HepG2 (cell line): ENCODE results near the gene FABP1. TPM values are rescaled to one million over a fixed set of nuclear protein-coding genes. Genes with fewer than 3 reads are reported as not detected.
A peak's percentile ranks its signal among the peaks of the same experiment; 100 is the strongest.

Experiments
- ATAC-seq: fragments of 200-7000 bp; cut with Tn5 transposase; 3 replicates; pipeline ENCODE4 v1.9.1; 2020; ENCODE audit warnings: mild to moderate bottlenecking, moderate library complexity
- BruUV-seq: library from RNA; stranded (reverse); fragments of 400-500 nt; replicated peaks from 2 replicates; lab custom pipeline; 2021; lab: Mats Ljungman, UMichigan
- CTCF ChIA-PET: fragments of 300-600 bp; formaldehyde crosslinking; extraction: SDS; loops from one replicate; lab custom pipeline; 2021; ENCODE audit warnings: low total read pairs, inconsistent platforms, low intra/inter-chr PET ratio; lab: Yijun Ruan, JAX
- POLR2A ChIA-PET: fragments of 350-600 bp; sonication (Branson Sonifier 250); formaldehyde crosslinking; loops from one replicate; lab custom pipeline; 2020; ENCODE audit warnings: antibody characterized with exemption, inconsistent platforms; lab: Yijun Ruan, JAX
- DNase-seq: peaks from one replicate; pipeline ENCODE4 v3.0.0-alpha.2; 2015; ENCODE audit warnings: low spot score
- FAIRE-seq: peaks from 3 replicates; lab custom pipeline; 2011; peaks lifted over from hg19 to GRCh38; lab: Jason Lieb, UNC
- H2AFZ ChIP-seq: one replicate; pipeline ENCODE4 v1.6.1; 2011; ENCODE audit warnings: low read length, inconsistent platforms
- H3K27ac ChIP-seq: fragments of 300-600 bp; 3 replicates; pipeline ENCODE4 v1.8.0; 2011; ENCODE audit warnings: mixed run types, mild to moderate bottlenecking, mixed read lengths, low read length, inconsistent platforms; ENCODE audit not compliant: insufficient read depth; ENCODE audit errors: extremely low read length
- H3K27me3 ChIP-seq, 2 experiments: fragments of 200-600 bp in 1 of 2; 2 replicates in 1 of 2; 3 replicates in 1 of 2; pipeline versions ENCODE4 v1.6.0 to v1.8.0; 2011; ENCODE audit warnings: low read length in 2 of 2, mild to moderate bottlenecking in 2 of 2, moderate library complexity in 2 of 2, inconsistent platforms in 1 of 2; ENCODE audit not compliant: insufficient read depth in 2 of 2, control insufficient read depth in 1 of 2
- H3K36me3 ChIP-seq, 2 experiments: fragments of 200-600 bp in 1 of 2; replicated peaks in 1 of 2; 2 replicates in 1 of 2; 3 replicates in 1 of 2; pipeline versions ENCODE4 v1.5.1 to v1.8.0; 2011; ENCODE audit warnings: low read length in 2 of 2, inconsistent platforms in 1 of 2; ENCODE audit not compliant: insufficient read depth in 2 of 2, control insufficient read depth in 1 of 2
- H3K4me1 ChIP-seq: 2 replicates; pipeline ENCODE4 v1.5.1; 2012; ENCODE audit warnings: low read length, inconsistent platforms; ENCODE audit not compliant: insufficient read depth
- H3K4me2 ChIP-seq: 2 replicates; pipeline ENCODE4 v1.6.0; 2011; ENCODE audit warnings: low read depth, low read length, inconsistent platforms
- H3K4me3 ChIP-seq, 3 experiments: fragments of 200-600 bp in 1 of 3; sonication (generic), shearing (Covaris generic) in 1 of 3; replicated peaks in 1 of 3; 2 replicates each; pipeline ENCODE4 v1.5.1; 2011 to 2016; ENCODE audit warnings: low read length in 3 of 3, inconsistent platforms in 2 of 3, low read depth in 2 of 3, mild to moderate bottlenecking in 2 of 3, control low read depth in 1 of 3, mixed read lengths in 1 of 3; ENCODE audit not compliant: insufficient read depth in 1 of 3
- H3K79me2 ChIP-seq: one replicate; pipeline ENCODE4 v1.6.1; 2011; ENCODE audit warnings: low read length, inconsistent platforms; ENCODE audit not compliant: insufficient read depth
- H3K9ac ChIP-seq: 2 replicates; pipeline ENCODE4 v1.6.0; 2011; ENCODE audit warnings: mild to moderate bottlenecking, low read depth, low read length, inconsistent platforms; ENCODE audit not compliant: insufficient read depth
- H3K9me3 ChIP-seq: 2 replicates; pipeline ENCODE4 v1.5.1; 2012; ENCODE audit warnings: mild to moderate bottlenecking, low read length
- H4K20me1 ChIP-seq: 2 replicates; pipeline ENCODE4 v1.6.0; 2011; ENCODE audit warnings: inconsistent platforms, mild to moderate bottlenecking, low read length, moderate library complexity; ENCODE audit not compliant: insufficient read depth
- ATAD3A ChIP-seq: sonication (generic); formaldehyde crosslinking; IDR thresholded peaks from 2 replicates; pipeline ENCODE4 v1.4.0; 2020; ENCODE audit warnings: missing genetic modification reagents
- DNMT3B ChIP-seq: conservative IDR thresholded peaks from 2 replicates; pipeline ENCODE4 v1.6.1; 2016; ENCODE audit warnings: missing biosample characterization, control low read depth
- HIVEP1 ChIP-seq: sonication (generic); formaldehyde crosslinking; IDR thresholded peaks from 2 replicates; pipeline ENCODE4 v1.4.0; 2020; ENCODE audit warnings: mild to moderate bottlenecking, missing genetic modification reagents
- POGZ ChIP-seq: sonication (generic); formaldehyde crosslinking; IDR thresholded peaks from 2 replicates; pipeline ENCODE4 v1.4.0; 2020; ENCODE audit warnings: mild to moderate bottlenecking, missing genetic modification reagents
- ZMYM3 ChIP-seq: sonication (generic); formaldehyde crosslinking; IDR thresholded peaks from 2 replicates; pipeline ENCODE4 v1.5.1; 2020; ENCODE audit warnings: mild to moderate bottlenecking, missing genetic modification reagents
- ZNF121 ChIP-seq: sonication (generic); formaldehyde crosslinking; IDR thresholded peaks from 2 replicates; pipeline ENCODE4 v1.5.0; 2020; ENCODE audit warnings: mild to moderate bottlenecking, missing genetic modification reagents
- ZNF317 ChIP-seq: sonication (generic); formaldehyde crosslinking; IDR thresholded peaks from 2 replicates; pipeline ENCODE4 v1.5.0; 2020; ENCODE audit warnings: mild to moderate bottlenecking, missing genetic modification reagents
- ZNF496 ChIP-seq: sonication (generic); formaldehyde crosslinking; IDR thresholded peaks from 2 replicates; pipeline ENCODE4 v1.8.1; 2023; ENCODE audit warnings: mild to moderate bottlenecking, moderate library complexity, missing genetic modification reagents; ENCODE audit not compliant: insufficient replicate concordance
- ZNF501 ChIP-seq: sonication (generic); formaldehyde crosslinking; IDR thresholded peaks from 2 replicates; pipeline ENCODE4 v1.5.1; 2020; ENCODE audit warnings: mild to moderate bottlenecking, moderate library complexity, missing genetic modification reagents
- ZNF772 ChIP-seq: sonication (generic); formaldehyde crosslinking; IDR thresholded peaks from 2 replicates; pipeline ENCODE4 v1.5.0; 2020; ENCODE audit warnings: mild to moderate bottlenecking, missing genetic modification reagents
- ZSCAN30 ChIP-seq: sonication (generic); formaldehyde crosslinking; IDR thresholded peaks from 2 replicates; pipeline ENCODE4 v1.5.0; 2020; ENCODE audit warnings: mild to moderate bottlenecking, missing genetic modification reagents
- WGBS: methylation state at CpG from one replicate; pipeline ENCODE4 v1.1.6; 2017; ENCODE audit warnings: low lambda C conversion rate; 5-methylcytosine and 5-hydroxymethylcytosine counted together
- in situ Hi-C: cut with HindIII; loops from 2 replicates; pipeline ENCODE4 v1.10.0; 2017; ENCODE audit warnings: low pct_unique_long_range_greater_than_20kb; ENCODE audit not compliant: extremely low pct_ligation_motif_present
- intact Hi-C: fragments of 100-400 bp; cut with micrococcal nuclease; formaldehyde crosslinking; loops from one replicate; pipeline ENCODE4 v1.10.0; 2022; ENCODE audit not compliant: unreplicated experiment
- polyA plus RNA-seq, 8 experiments: library from polyadenylated mRNA; depleted of rRNA in 3 of 8; stranded (reverse) in 7 of 8; unstranded in 1 of 8; fragments of >200 nt; fragmentation: Illumina TruSeq in 4 of 8; extraction: Trizol in 4 of 8; gene quantifications; 2 replicates each; pipeline versions ENCODE4 v1.2.1 to v1.2.3, GENCODE V29; 2011 to 2016; ENCODE audit warnings: low read depth in 4 of 8, missing spikeins in 1 of 8, mixed read lengths in 1 of 8; ENCODE audit not compliant: insufficient read depth in 1 of 8
- total RNA-seq, 5 experiments: library from RNA; depleted of rRNA; stranded (reverse); fragments of >200 nt; fragmentation: Illumina TruSeq; extraction: Trizol; gene quantifications; 2 replicates each; pipeline ENCODE4 v1.2.3, GENCODE V29; 2016; ENCODE audit warnings: low read depth in 1 of 5
- TF ChIP-seq, protein P1 (sequence below): sonication (generic); formaldehyde crosslinking; IDR thresholded peaks from 2 replicates; pipeline ENCODE4; 2020; ENCODE audit warnings: missing genetic modification reagents, mild to moderate bottlenecking, borderline replicate concordance
- TF ChIP-seq, protein P2 (sequence below): sonication (generic); formaldehyde crosslinking; IDR thresholded peaks from 2 replicates; pipeline ENCODE4 v1.4.0; 2020; ENCODE audit warnings: missing genetic modification reagents
- TF ChIP-seq, protein P3 (sequence below): sonication (generic); formaldehyde crosslinking; IDR thresholded peaks from 2 replicates; pipeline ENCODE4 v1.9.0; 2022; ENCODE audit warnings: missing genetic modification reagents, mild to moderate bottlenecking, borderline replicate concordance

Gene FABP1
- total and polyA plus RNA-seq, 2 of the 13 experiments (the other 11 are each of a cell fraction or from before 2014, with no cell fraction given): 644 to 1,608 TPM

DNA sequence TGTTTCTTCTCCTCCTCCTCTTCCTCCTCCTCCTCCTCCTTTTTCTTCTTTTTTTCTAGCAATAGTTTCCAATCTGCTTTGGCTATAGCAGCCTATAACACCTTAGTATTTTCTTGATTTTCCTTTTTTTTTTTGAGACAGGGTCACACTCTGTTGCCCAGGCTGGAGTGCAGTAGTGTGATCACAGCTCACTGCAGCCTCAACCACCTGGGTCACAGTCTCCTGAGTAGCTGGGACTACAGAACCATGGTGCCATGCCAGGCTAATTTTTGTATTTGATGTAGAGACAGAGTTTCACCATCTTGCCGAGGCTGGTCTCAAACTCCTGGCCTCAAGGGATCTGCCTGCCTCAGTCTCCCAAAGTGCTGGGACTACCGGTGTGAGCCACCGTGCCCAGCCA is 31.6 kb upstream of the FABP1 start:
- H3K9ac ChIP-seq: no peak overlapping the region
- no peak overlapping the region for H3K27ac ChIP-seq
- 0 out of 5 replicates have a peak, but pooled peaks cover 0 to 7% of the 10 kb centered on the region in 2 experiments for H3K27me3 ChIP-seq
- no peaks in the 10 kb centered on the region for H3K36me3 ChIP-seq
- no peaks in the 10 kb centered on the region for H3K79me2 ChIP-seq
- H3K9me3 ChIP-seq: no peaks in the 10 kb centered on the region
- intact Hi-C loops (no loop called here), in situ Hi-C loops (no loop called here)
- no peaks in the 10 kb centered on the region for H4K20me1 ChIP-seq
- no peak for DNase-seq
- peak; percentile 54 for ATAC-seq
- POLR2A ChIA-PET: interaction anchor here (0.7 to 2.3 kb wide), 8 partner anchors 13 to 143 kb away, joined by 3 to 20 read pairs (median 4); partner anchors contain the start of genes FABP1 and RNU2-63P
- no peak for FAIRE-seq
- WGBS: 79% methylated on average over 3 of the region's 3 CpGs
- no TSS peak for BruUV-seq
- TF ChIP-seq ZSCAN30 (CRISPR knock-in tag): no peak
- peak; percentile 80 for TF ChIP-seq ZNF121 (CRISPR knock-in tag)
- TF ChIP-seq ATAD3A: no peak
- TF ChIP-seq, protein P1, sequence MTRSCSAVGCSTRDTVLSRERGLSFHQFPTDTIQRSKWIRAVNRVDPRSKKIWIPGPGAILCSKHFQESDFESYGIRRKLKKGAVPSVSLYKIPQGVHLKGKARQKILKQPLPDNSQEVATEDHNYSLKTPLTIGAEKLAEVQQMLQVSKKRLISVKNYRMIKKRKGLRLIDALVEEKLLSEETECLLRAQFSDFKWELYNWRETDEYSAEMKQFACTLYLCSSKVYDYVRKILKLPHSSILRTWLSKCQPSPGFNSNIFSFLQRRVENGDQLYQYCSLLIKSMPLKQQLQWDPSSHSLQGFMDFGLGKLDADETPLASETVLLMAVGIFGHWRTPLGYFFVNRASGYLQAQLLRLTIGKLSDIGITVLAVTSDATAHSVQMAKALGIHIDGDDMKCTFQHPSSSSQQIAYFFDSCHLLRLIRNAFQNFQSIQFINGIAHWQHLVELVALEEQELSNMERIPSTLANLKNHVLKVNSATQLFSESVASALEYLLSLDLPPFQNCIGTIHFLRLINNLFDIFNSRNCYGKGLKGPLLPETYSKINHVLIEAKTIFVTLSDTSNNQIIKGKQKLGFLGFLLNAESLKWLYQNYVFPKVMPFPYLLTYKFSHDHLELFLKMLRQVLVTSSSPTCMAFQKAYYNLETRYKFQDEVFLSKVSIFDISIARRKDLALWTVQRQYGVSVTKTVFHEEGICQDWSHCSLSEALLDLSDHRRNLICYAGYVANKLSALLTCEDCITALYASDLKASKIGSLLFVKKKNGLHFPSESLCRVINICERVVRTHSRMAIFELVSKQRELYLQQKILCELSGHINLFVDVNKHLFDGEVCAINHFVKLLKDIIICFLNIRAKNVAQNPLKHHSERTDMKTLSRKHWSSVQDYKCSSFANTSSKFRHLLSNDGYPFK (CRISPR knock-in tag): peak; percentile 34; the same call in 1 of the 2 replicates
- peak; percentile 22; the same call in 1 of the 2 replicates for TF ChIP-seq ZNF501 (CRISPR knock-in tag)
- TF ChIP-seq ZMYM3 (CRISPR knock-in tag): peak; percentile 37; the same call in 1 of the 2 replicates
- no peak for TF ChIP-seq POGZ (CRISPR knock-in tag)
- TF ChIP-seq ZNF317 (CRISPR knock-in tag): no peak
- TF ChIP-seq, protein P2, sequence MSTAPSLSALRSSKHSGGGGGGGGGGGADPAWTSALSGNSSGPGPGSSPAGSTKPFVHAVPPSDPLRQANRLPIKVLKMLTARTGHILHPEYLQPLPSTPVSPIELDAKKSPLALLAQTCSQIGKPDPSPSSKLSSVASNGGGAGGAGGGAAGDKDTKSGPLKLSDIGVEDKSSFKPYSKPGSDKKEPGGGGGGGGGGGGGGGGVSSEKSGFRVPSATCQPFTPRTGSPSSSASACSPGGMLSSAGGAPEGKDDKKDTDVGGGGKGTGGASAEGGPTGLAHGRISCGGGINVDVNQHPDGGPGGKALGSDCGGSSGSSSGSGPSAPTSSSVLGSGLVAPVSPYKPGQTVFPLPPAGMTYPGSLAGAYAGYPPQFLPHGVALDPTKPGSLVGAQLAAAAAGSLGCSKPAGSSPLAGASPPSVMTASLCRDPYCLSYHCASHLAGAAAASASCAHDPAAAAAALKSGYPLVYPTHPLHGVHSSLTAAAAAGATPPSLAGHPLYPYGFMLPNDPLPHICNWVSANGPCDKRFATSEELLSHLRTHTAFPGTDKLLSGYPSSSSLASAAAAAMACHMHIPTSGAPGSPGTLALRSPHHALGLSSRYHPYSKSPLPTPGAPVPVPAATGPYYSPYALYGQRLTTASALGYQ (CRISPR knock-in tag): no peak
- TF ChIP-seq, protein P3, sequence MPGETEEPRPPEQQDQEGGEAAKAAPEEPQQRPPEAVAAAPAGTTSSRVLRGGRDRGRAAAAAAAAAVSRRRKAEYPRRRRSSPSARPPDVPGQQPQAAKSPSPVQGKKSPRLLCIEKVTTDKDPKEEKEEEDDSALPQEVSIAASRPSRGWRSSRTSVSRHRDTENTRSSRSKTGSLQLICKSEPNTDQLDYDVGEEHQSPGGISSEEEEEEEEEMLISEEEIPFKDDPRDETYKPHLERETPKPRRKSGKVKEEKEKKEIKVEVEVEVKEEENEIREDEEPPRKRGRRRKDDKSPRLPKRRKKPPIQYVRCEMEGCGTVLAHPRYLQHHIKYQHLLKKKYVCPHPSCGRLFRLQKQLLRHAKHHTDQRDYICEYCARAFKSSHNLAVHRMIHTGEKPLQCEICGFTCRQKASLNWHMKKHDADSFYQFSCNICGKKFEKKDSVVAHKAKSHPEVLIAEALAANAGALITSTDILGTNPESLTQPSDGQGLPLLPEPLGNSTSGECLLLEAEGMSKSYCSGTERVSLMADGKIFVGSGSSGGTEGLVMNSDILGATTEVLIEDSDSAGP (CRISPR knock-in tag): peak; percentile 31; the same call in 1 of the 2 replicates
- TF ChIP-seq ZNF772 (CRISPR knock-in tag): 0 out of 2 replicates have a peak, but pooled peaks have one; percentile 20
- no peak for TF ChIP-seq DNMT3B (CRISPR knock-in tag)
- TF ChIP-seq ZNF496 (CRISPR knock-in tag): no peak
- TF ChIP-seq HIVEP1 (CRISPR knock-in tag): peak; percentile 39; the same call in 1 of the 2 replicates
- TF ChIP-seq, all 625 proteins: peak for 7
- Histone ChIP-seq H3K4me3 (no peak overlapping the region), H2AFZ (no peak overlapping the region), H3K4me2 (peak overlapping the region; percentile 74), H3K4me1 (peaks cover 40% of the 10 kb centered on the region)
- CTCF ChIA-PET: interaction anchor here (1.2 to 5.5 kb wide), 3 partner anchors 62 to 158 kb away, joined by 3 to 76 read pairs (median 7); no protein-coding TSS in a partner anchor
